Ureter (tissue), 1 donor: ENCODE results near the gene NRAS. TPM values are rescaled to one million over a fixed set of nuclear protein-coding genes. Genes with fewer than 3 reads are reported as not detected.

Source experiments
- DNase-seq: peaks from one replicate; pipeline ENCODE4 v3.0.0-alpha.2; 2020; ENCODE audit warnings: low spot score
- total RNA-seq: library from RNA; stranded (reverse); gene quantifications from one replicate; pipeline ENCODE4 v1.2.4, GENCODE V29; 2023
- donor health status: DM: yes; HTN: yes; CAD: no.

Gene NRAS
- total RNA-seq, 1 donor from 2014 or later, result 21.7 TPM

DNA sequence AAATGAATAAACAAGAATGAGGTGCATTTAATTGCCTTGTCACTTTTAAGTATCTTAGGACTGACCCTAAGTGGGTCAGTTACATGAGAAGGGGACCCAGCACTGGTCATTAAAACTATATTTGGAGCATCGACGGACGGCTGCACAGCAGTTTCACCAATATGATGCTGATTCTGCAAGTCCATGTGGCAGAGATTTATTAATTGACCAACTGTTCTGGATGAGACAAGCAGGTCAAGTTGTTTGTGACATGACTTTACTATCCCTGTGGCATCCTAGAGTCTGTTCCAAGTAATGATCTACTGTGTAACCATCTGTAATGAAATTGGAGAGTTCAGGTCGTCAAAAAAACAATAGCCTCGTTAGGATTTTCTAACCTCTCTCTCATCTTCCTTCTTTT lies 30.7 kb downstream of the NRAS start:
- no peak for DNase-seq

DNA sequence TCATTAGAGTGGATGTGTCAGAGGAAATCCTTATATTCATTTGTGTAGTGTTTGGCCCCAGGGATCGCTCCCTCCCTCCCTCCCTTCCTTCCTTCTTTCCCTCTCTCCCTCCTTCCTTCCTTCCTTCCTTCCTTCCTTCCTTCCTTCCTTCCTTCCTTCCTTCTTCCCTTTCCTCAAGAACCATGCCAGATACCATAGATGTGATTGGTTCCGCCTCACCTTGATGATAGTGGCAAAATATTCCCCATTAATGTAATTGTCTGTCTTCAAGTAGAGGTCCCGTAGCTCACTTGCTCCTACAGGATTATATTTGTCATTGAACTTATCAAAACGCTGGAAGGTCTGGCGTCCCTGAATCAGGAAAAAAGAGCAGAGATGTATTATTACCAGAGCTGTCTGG lies 38.9 kb downstream of the NRAS start:
- no peak for DNase-seq

DNA sequence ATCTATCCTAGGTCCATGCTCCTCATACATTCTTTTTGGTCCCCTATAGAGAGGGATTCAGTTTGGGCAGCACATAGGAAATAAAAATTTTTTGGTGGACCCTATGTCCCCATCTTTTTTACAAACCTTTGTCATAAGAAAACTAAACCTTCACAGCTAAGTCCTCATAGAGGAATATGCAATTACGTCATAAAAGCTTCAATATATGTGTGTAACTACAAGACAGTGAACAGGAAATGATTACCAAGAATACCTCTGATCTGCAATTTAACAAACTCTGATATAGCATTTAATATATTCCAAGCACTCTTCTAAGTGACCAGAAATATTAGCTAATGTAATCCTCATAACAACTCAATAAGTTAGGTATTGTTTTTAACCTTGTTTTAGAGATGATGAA lies 40.5 kb downstream of the NRAS start:
- DNase-seq, result no peak

DNA sequence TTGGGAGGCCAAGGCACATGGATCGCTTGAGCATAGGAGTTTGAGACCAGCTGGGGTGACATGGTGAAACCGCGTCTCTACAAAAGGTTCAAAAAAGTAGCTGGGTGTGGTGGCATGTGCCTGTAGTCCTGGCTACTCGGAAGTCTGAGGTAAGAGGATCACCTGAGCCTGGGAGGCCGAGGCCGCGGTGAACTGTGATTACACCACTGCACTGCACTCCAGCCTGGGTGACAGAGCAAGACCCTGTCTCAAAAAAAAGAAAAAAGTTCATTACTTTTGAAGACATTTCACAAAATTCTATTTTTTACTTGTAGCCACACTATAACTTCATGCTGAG lies 44.7 kb downstream of the NRAS start:
- no peak for DNase-seq

DNA sequence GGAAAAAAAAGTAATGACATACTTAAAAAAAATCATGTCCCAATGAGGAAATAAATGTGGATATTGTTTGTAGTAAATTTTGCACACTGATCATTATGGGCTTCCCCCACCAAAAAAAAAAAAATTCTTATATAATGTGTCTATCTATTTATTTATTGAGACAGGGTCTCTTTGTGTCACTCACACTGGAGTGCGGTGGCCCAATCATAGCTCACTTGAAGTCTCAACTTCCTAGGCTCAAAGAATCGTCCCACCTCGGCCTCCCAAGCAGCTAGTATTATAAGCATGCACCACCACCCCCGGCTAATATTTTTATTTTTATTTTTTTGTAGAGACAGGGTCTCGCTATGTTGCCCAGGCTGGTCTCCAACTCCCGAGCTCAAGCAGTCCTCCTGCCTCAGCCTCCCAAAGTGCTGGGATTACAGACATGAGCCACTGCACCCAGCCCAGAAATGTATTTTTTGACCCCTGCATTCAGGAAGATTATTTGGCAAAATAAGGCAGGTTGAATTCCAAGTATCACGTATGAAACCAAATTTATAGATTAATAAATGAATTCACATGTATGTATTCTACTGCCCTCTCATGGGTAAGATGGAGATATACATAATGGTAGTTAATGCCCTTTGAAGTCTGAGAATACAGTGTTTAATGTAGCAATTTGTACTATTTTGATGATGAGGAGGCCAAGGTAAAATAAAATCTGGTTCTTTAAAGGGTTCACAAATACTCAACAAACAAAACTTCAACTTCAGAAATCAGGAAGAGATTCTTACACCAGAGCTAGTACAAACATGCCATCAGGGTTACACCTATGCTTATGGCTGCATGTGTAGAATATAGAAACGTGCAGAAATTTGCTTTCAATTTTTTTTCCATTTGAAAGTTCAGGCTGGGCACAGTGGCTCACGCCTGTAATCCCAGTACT lies 45.3 kb downstream of the NRAS start:
- DNase-seq, result no peak

DNA sequence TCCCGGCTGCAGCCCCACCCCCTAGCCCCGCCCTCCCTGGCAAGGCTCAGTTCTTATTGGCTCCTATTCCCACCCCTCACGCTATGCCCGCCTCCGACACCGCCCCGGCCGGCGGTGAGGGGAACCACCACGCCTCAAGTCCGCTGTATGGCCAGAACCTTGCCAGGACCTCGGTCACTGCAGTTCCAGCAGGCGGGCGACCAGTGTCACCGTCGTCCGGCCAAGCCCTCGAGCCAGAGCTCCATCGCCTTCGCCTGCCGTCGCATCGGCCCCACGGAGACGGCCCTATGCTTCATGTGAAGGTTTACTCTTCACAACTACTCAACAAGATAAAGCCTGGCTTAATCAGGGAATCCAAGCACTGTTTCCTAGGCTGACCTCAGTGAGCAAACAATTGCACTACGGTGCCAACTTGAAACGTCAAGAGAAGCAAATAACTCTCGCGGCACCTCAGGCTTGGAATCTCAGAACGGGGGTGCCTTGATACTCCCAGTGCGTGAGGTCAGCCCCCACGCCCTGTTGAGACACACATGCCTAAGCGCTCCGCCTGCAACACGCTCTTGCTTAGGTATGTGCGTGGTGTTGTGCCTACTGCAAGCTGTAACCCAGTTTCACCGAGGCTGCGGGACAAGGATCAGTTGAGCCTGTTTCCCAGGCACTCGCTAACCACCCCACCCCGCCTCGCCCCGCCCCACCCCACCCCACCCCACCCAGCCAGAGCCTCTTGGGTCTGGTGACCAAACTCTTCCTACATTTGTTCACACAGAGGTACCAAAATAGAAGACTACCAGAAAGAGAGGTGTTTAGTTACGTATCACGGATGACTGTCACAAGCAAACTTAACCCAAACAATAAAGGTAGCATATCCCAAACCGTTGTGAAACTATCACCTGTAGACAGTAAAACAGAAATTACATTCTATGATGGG lies 46.2 kb downstream of the NRAS start:
- peak; percentile 95 for DNase-seq

DNA sequence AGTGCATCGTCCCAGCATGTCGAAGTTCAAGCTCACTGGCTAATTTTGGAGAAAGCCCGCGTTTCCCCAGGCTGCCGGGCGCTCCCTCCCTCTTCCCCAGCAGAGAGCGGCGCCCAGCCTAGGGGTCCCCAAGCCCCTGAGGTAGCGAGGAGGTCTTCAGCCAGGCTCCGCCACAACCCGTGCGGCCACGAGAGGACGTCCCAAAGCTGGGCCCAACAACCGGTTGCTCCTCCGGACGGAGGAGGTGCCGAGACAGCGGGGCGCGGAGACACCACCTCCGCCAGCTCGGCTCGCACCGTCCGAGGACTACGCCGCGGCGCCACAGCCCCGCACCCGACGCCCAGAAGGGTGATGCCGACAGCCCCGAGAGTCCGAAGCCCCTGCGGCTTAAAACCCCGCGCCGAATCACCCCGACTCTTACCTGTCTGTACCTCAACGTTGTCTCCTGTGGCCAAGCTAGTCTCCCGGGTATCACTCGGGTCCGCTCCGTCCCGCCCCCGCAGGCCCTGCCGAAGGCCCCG lies 46.9 kb downstream of the NRAS start, which contains the start of gene DENND2C:
TSS of gene DENND2C (minus strand) at position 488 of the 521 bp plus-strand sequence. CDS start 44,065 bp downstream, outside the sequence.
- DNase-seq, result peak; percentile 43

DNA sequence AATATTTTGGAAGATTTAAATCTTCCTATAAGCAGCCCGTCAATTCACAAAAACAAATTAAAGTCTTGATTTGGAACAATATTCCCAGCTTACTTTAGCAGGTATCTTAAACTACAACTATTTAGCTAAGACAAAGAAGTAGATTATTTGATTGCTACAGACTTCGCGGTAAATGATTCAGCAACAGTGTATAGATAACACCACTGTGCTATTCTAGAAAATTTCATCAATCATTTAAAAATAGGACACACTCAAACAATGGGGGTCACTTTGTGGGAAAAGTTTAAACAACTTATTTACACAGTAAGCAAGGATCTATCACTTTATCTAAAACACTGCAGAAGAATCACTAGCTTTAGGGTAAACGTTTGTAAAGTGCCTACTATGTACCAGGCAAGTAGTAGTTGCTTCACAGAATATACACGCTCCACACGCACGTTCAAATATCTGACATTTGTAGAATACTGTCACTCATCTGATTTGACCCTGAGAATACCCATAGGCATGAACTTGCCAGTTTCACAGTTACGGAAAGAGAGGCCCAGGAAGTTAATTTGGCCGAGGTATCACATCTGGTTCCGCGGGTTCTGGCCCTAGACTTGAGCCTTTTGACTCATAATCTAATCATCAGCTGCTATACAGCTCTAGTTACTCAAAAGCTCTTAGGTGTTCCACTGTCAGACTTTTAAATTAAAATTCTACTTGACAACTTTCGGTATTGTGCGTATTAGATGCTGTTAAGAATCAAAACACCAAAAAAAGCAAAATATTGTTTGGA lies 47.6 kb downstream of the NRAS start:
- DNase-seq, result peak; percentile 48

DNA sequence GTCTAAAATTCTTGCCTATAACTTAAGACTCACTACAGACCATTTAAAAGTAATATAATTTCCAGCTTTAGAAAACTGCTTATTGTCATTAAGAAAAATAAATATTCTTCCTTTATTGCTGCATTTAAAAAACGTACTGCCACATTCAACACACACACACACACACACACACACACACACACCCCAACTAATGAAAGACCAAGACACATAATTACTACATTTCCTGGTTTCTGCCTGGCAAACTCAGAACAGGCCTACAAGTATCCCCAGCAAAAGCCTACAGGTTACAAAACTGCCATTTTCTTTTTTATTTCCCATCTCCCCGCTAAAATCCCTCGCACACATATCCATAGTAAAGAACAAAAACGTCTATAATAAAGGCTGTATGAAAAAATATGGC lies 48.2 kb downstream of the NRAS start:
- DNase-seq, result no peak

DNA sequence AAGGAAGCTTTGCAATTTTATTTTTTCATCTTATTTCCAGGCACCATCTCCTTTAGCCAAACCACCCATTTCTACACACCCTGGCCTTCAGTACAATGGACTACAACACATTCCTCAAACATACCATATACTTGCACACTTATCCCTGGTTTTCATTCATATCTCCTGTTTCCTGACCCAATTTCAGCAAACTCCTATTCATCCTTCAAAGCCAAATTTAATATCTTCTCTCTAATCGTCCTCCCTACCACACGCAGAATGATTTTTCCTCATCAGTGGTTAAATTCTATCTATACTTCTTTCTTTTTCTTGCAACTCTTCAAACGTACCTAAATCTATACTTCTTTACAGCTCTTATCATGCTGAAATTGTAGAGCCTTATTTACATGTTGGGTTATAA lies 49.6 kb downstream of the NRAS start:
- no peak for DNase-seq

DNA sequence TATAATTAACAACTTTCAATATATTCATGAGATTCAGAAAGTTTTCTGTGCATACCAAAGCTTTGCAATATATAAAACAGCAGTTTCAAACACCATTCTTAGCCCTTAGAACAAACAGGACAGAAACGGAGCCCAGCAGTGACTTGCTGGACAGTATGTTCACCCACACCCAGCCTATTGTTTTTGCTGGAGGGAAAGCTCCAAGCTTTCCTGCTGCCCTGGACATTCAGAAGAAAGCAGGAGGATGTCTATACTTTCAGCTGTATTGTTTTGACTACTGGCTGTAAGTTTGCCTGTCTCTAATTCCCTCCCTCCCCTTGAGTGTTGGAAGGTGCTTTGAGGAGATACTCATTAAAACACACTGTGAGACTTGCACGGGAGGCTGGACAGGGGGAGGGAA lies 56.3 kb downstream of the NRAS start:
- no peak for DNase-seq

Other genes starting within 250 kb of the NRAS start
- gene TRIM33, start 205.6 kb downstream of the NRAS start, total RNA-seq, result 78.5 TPM
- 46.0 TPM for gene BCAS2, start 135.2 kb downstream of the NRAS start, total RNA-seq
- 8.4 TPM for gene DENND2C, start 46.7 kb downstream of the NRAS start, total RNA-seq
- gene AMPD1, start 21.2 kb downstream of the NRAS start, total RNA-seq, result 0.86 TPM
- 612 TPM for gene CSDE1, start 41.2 kb upstream of the NRAS start, total RNA-seq
- gene SIKE1, start 63.9 kb upstream of the NRAS start, total RNA-seq, result 40.6 TPM
- gene SYCP1, start 138.1 kb upstream of the NRAS start, total RNA-seq, result not detected